A673 (cell line): ENCODE results near the gene EMP1.

Experiments used
- CTCF ChIP-seq: fragments of 300-800, 200-600 bp; sonication (generic); conservative IDR thresholded peaks from 2 replicates; pipeline ENCODE4 v1.5.1; 2017; ENCODE audit warnings: low read depth, mild to moderate bottlenecking, antibody characterized with exemption, low read length, moderate library complexity, mixed read lengths
- EZH2 ChIP-seq: fragments of 200-600 bp; sonication (generic); IDR thresholded peaks from 2 replicates; pipeline ENCODE4 v1.6.1; 2017; ENCODE audit warnings: borderline replicate concordance, low read depth, mild to moderate bottlenecking, mixed read lengths, antibody characterized with exemption, low read length; ENCODE audit not compliant: poor library complexity, severe bottlenecking

GRCh38 chr12:13179211-13180074 lies 17.1 kb upstream of the EMP1 start:
- TF ChIP-seq CTCF = no peak
- no peak for TF ChIP-seq EZH2
